MM.1S (cell line): Measurements from ENCODE around the gene ZNF439.

Experiments used
- CTCF ChIP-seq: fragments of 300-600 bp; sonication (generic); IDR thresholded peaks from 2 replicates; pipeline ENCODE4 v1.5.1; 2016; ENCODE audit warnings: antibody characterized with exemption, low read length, mixed read lengths
- EZH2phosphoT487 ChIP-seq: fragments of 300-600 bp; sonication (generic); IDR thresholded peaks from 2 replicates; pipeline ENCODE4 v1.6.1; 2018; ENCODE audit warnings: antibody characterized with exemption, low read length

DNA sequence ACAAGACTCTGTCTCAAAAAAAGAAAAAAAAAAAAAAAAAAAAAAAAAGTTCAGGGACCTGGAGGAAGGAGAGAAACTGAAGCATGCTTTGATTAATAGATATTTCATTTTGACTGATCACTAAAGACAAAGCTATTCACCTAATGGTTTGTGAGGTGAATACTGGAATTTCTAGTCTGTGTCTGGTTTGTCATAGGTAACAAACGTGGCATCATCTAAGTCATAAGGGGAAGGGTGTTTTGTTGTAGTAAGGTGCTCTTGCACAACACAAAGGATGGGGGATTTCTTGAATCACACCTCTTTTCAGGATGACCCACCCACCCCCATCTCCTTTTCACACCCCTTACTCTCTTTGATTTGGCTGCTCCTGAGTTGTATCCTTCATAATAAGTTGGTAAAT is 25.2 kb downstream of the ZNF439 start:
- TF ChIP-seq CTCF = no peak
- no peak for TF ChIP-seq EZH2phosphoT487
